HL-60 (cell line): ENCODE data around the gene PPCDC.

Experiments
- CTCF ChIP-seq: IDR thresholded peaks from one replicate; pipeline ENCODE4 v1.5.1; 2011; ENCODE audit warnings: low read length, control low read depth, inconsistent platforms; ENCODE audit not compliant: insufficient read depth
- REST ChIP-seq: IDR thresholded peaks from 2 replicates; pipeline ENCODE4 v1.6.1; 2012; ENCODE audit warnings: low read depth; ENCODE audit not compliant: insufficient replicate concordance

- TF ChIP-seq CTCF (no peak), REST (no peak)
Measured at GRCh38 chr15:75036212-75036616, 12.8 kb downstream of the PPCDC start.
